Measurements from ENCODE around the gene SLC1A3. TPM values are rescaled to one million over a fixed set of nuclear protein-coding genes. Genes with fewer than 3 reads are reported as not detected.

SLC1A3 gene
- total and polyA plus RNA-seq, 10 of the 15 experiments (the other 5 are each of a cell fraction or from before 2014, with no cell fraction given), result 0.23 to 4.4 (median 3.3) TPM

- TF ChIP-seq ZBTB33 (IDR thresholded peaks at IDR 0.05) (no peak), NFYB (IDR thresholded peaks at IDR 0.05; ENCODE audit: insufficient read depth, low read depth, low read length) (no peak), JUNB (IDR thresholded peaks at IDR 0.05) (no peak), CEBPB (IDR thresholded peaks at IDR 0.05; ENCODE audit: borderline replicate concordance in 1 of 2, low read depth in 2 of 2, low read length in 2 of 2) (no peak), NFIC (IDR thresholded peaks at IDR 0.05; ENCODE audit: low read depth, low read length) (no peak), DPF2 (IDR thresholded peaks at IDR 0.05) (no peak)
These were observed 15.7 kb upstream of the SLC1A3 start (continued) for GRCh38 chr5:36590513-36591286.

DNA sequence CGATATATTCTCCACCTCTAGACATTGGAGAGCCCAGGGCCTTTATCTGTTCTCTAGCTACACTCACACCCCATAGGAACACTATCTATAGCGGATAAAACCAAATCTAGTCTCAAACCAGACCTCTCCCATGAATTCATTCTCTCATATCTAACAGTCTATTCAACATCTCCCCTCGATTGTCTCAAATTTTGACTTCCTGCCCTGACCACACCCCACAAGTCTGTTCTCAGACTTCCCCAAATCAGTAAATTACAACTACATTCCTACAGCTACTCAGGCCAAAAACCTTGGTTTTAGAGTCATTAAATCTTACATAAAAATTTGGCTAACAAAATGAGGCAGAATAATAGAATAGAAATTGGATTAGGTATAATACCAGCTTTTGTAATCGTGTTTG, 12.5 kb upstream of the SLC1A3 start:
- H3K27me3 ChIP-seq (replicated peaks in 1 of 2; ENCODE audit: control insufficient read depth in 2 of 2, insufficient read depth in 2 of 2, low read length in 1 of 2), result no peaks in the 10 kb centered on the region
- in situ Hi-C loops (cut with MboI) (no loop called here), intact Hi-C loops (cut with micrococcal nuclease; ENCODE audit: unreplicated experiment) (no loop called here)
- RAD21 ChIA-PET (ENCODE audit: unreplicated experiment), result interaction anchor here (1.2 kb wide), 1 partner anchor 515 kb away, joined by 3 read pairs; no protein-coding TSS in a partner anchor
- H4K20me1 ChIP-seq (ENCODE audit: control insufficient read depth, insufficient read depth), result no peaks in the 10 kb centered on the region
- FAIRE-seq (no peak), ATAC-seq (no peak), DNase-seq (ENCODE audit: low read depth, low spot score) (no peak)
- SMC1A ChIA-PET (ENCODE audit: uncharacterized antibody, unreplicated experiment), result interaction anchor here (0.6 kb wide), 1 partner anchor 954 kb away, joined by 3 read pairs; no protein-coding TSS in a partner anchor
- no peaks in the 10 kb centered on the region for H3K9me3 ChIP-seq (replicated peaks; ENCODE audit: control insufficient read depth, insufficient read depth, low read length)
- no peaks in the 10 kb centered on the region for H3K79me2 ChIP-seq (ENCODE audit: control insufficient read depth, insufficient read depth, low read length)
- H3K4me1 ChIP-seq (ENCODE audit: control insufficient read depth, insufficient read depth, low read length), result no peaks in the 10 kb centered on the region
- CTCF ChIA-PET, result interaction anchor here (0.7 to 1.0 kb wide), 2 partner anchors 97 to 712 kb away, joined by 3 read pairs; no protein-coding TSS in a partner anchor
- H3K4me2 ChIP-seq (ENCODE audit: control insufficient read depth, insufficient read depth), result no peak overlapping the region
- no peak overlapping the region for H2AFZ ChIP-seq (ENCODE audit: control insufficient read depth, low read depth, low read length)
- WGBS (ENCODE audit: insufficient coverage, insufficient replicate concordance, low lambda C conversion rate, missing lambda C conversion rate), result 9% methylated on average over 4 of the region's 4 CpGs
- no peak overlapping the region for H3K4me3 ChIP-seq
- no peak overlapping the region for H3K9ac ChIP-seq (ENCODE audit: control insufficient read depth, insufficient read depth, low read length)
- no peaks in the 10 kb centered on the region for H3K36me3 ChIP-seq (ENCODE audit: control insufficient read depth in 2 of 2, insufficient read depth in 2 of 2, low read length in 1 of 2)
- no peak overlapping the region for H3K27ac ChIP-seq (ENCODE audit: control insufficient read depth, insufficient read depth)
- BruUV-seq (replicated peaks), result no TSS peak
- POLR2A ChIA-PET, result no interaction called here
- TF ChIP-seq MEF2A (IDR thresholded peaks at IDR 0.05; ENCODE audit: insufficient read depth, low read depth, low read length) (no peak), FOXK2 (IDR thresholded peaks at IDR 0.05) (no peak), IRF4 (IDR thresholded peaks at IDR 0.05; ENCODE audit: low read depth, low read length) (no peak), MYB (IDR thresholded peaks at IDR 0.05; ENCODE audit: borderline replicate concordance, low read depth, low read length) (no peak), RFX5 (IDR thresholded peaks at IDR 0.05; ENCODE audit: low read depth, low read length) (no peak), NFYA (IDR thresholded peaks at IDR 0.05; ENCODE audit: borderline replicate concordance, low read depth, low read length) (no peak), ZBED1 (IDR thresholded peaks at IDR 0.05; ENCODE audit: borderline replicate concordance) (no peak), MEF2B (IDR thresholded peaks at IDR 0.05; ENCODE audit: partially characterized antibody, poor library complexity, severe bottlenecking) (no peak), SPI1 (IDR thresholded peaks at IDR 0.05; ENCODE audit: borderline replicate concordance, insufficient read depth, low read depth, low read length) (no peak), IRF3 (IDR thresholded peaks at IDR 0.05) (no peak)
- TF ChIP-seq, protein P1, sequence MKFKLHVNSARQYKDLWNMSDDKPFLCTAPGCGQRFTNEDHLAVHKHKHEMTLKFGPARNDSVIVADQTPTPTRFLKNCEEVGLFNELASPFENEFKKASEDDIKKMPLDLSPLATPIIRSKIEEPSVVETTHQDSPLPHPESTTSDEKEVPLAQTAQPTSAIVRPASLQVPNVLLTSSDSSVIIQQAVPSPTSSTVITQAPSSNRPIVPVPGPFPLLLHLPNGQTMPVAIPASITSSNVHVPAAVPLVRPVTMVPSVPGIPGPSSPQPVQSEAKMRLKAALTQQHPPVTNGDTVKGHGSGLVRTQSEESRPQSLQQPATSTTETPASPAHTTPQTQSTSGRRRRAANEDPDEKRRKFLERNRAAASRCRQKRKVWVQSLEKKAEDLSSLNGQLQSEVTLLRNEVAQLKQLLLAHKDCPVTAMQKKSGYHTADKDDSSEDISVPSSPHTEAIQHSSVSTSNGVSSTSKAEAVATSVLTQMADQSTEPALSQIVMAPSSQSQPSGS (IDR thresholded peaks at IDR 0.05; ENCODE audit: low read length), result no peak
